ENCODE results near the gene ANKRD31.
A peak's percentile ranks its signal among the peaks of the same experiment; 100 is the strongest.
"Not testable (repeated sequence)": the region's sequence is repeated elsewhere in the genome, so short reads cannot be mapped to it uniquely, and the experiment has no call there.

The ANKRD31 gene

DNA sequence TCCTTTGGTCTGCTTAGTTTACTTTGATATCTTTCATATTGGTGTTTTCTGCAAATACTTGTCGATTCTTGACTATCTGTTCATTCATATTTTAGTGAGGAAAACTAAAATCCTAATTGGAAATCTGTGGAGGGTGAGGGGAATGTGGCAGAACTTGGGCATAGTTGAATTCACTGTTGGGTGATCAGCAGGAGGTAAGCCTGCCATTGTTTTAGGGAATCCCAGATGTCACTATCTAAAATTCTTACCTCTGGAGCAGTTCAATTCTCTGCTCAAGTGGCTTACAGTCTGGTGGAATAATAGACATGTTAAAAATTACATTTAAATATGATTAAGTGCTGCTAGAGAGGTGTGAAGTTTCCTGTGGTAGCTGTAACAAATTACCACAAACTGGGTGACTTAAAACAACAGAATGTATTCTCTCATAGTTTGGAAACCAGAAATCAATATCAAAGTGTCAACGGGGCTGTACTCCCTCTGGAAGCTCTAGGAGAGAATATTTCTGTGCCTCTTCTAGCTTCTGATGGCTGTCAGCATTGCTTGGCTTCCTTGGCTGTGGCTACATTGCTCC, 94.0 kb downstream of the ANKRD31 start:
- Histone ChIP-seq H3K27ac (ENCODE audit: low read depth, low read length) (peak overlapping the region; percentile 57; the same call in 1 of the 2 replicates), H3K4me1 (ENCODE audit: insufficient read depth, low read length) (peaks cover 24% of the 10 kb centered on the region), H3K27me3 (ENCODE audit: insufficient read depth, low read length) (no peaks in the 10 kb centered on the region), H3K9me3 (ENCODE audit: insufficient read depth, low read depth, low read length) (no peaks in the 10 kb centered on the region), H3K4me3 (ENCODE audit: low read length) (no peak overlapping the region), H3K36me3 (ENCODE audit: insufficient read depth, low read length) (no peaks in the 10 kb centered on the region), H3K9ac (ENCODE audit: low read depth, low read length) (no peak overlapping the region)
- 62% methylated on average over 2 of the region's 2 CpGs for WGBS

DNA sequence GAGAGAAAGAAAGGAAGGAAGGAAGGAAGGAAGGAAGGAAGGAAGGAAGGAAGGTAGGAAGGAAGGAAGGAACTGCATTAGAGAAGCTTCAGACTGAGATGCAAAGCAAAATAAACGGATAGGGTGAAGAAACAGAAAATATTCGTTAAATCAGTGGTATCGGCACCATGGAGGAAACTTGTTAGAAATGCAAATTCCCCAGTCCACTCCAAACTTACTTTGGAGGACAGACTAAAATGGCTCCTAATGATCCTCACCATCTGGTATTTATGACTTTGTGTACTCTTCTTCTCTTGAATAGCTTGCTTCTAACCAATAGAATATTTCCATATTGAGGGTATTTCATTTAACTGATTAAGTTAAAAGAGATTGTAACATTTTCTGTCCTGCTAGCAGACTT, 96.4 kb downstream of the ANKRD31 start:
- no peak overlapping the region for H3K4me3 ChIP-seq (ENCODE audit: low read length)
- H3K9ac ChIP-seq (ENCODE audit: low read depth, low read length), result no peak overlapping the region
- no peaks in the 10 kb centered on the region for H3K36me3 ChIP-seq (ENCODE audit: insufficient read depth, low read length)
- H3K4me1 ChIP-seq (ENCODE audit: insufficient read depth, low read length), result peaks cover 24% of the 10 kb centered on the region
- WGBS, result 94% methylated on average over 3 of the region's 3 CpGs
- no peaks in the 10 kb centered on the region for H3K9me3 ChIP-seq (ENCODE audit: insufficient read depth, low read depth, low read length)
- H3K27ac ChIP-seq (ENCODE audit: low read depth, low read length), result no peak overlapping the region
- H3K27me3 ChIP-seq (ENCODE audit: insufficient read depth, low read length), result no peaks in the 10 kb centered on the region

DNA sequence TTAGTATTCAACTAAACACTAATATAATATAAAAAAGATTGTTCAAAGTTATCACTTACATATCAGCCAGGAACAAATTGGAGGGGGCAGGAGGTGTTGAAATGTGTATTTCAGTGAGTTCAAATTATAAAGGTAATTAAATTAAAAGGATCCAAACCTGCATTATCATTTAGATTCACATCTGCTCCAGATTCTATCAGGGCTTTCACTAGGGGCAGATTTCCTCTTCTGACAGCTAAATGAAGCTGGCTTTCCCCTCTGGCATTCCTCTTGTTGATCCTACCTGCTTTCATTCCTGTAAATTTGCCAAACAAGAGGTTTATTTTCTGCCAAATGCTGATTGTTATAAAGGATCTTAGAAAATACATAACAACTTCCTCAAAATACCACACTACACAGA, 98.0 kb downstream of the ANKRD31 start:
- Histone ChIP-seq H3K27ac (ENCODE audit: low read depth, low read length) (no peak overlapping the region), H3K4me1 (ENCODE audit: insufficient read depth, low read length) (peaks cover 24% of the 10 kb centered on the region), H3K4me3 (ENCODE audit: low read length) (no peak overlapping the region), H3K9ac (ENCODE audit: low read depth, low read length) (no peak overlapping the region), H3K27me3 (ENCODE audit: insufficient read depth, low read length) (no peaks in the 10 kb centered on the region), H3K9me3 (ENCODE audit: insufficient read depth, low read depth, low read length) (no peaks in the 10 kb centered on the region), H3K36me3 (ENCODE audit: insufficient read depth, low read length) (no peaks in the 10 kb centered on the region)

DNA sequence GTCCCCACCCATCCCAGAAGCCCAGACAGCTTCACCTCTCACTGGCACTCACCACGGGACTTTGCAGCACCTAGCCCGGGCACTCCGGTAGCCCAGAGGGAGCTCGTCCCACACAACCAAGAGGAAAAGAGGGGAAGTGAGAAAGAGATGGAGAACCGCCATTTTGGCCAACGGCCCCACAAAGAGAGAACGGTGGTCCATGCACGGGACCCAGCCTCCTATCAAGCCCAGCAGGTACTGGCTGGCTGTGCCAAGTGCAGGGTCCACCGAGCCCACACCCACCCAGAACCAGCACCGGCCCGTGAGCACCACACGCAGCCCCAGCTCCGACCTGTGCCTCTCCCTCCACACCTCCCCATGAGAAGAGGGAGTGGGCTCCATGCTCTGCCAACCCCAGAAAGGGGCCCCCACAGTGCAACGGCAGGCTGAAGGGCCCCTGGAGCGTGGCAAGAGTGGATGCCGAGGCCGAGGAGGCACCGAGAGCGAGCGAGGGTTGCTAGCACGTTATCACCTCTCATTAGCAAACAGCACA, 105.8 kb downstream of the ANKRD31 start:
- Histone ChIP-seq H3K9me3 (ENCODE audit: insufficient read depth, low read depth, low read length) (peaks cover 13% of the 10 kb centered on the region), H3K4me1 (ENCODE audit: insufficient read depth, low read length) (no peaks in the 10 kb centered on the region), H3K4me3 (ENCODE audit: low read length) (no peak overlapping the region), H3K36me3 (ENCODE audit: insufficient read depth, low read length) (no peaks in the 10 kb centered on the region), H3K9ac (ENCODE audit: low read depth, low read length) (no peak overlapping the region), H3K27ac (ENCODE audit: low read depth, low read length) (no peak overlapping the region), H3K27me3 (ENCODE audit: insufficient read depth, low read length) (no peaks in the 10 kb centered on the region)
- WGBS, result 91% methylated on average over 21 of the region's 21 CpGs

DNA sequence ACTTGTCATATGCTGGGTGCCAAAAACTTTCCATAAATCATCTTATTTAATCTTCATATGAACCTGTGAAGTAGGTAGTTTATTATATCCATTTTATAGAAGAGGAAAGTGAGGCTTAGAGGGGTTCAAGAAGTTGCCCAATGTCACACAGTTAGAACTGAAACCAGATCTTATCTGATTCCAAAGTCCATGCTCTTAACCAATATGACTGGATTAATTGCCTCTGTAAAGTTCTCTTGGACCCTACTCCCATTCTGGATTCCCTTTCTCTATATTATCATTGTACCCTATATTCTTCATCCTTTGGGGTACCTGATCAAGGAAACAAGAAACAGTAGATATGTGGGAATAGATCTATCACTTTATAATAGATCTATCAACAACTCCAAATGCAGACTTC, 119.8 kb downstream of the ANKRD31 start:
- no peak overlapping the region for H3K4me3 ChIP-seq (ENCODE audit: low read length)
- no peak overlapping the region for H3K27ac ChIP-seq (ENCODE audit: low read depth, low read length)
- no peaks in the 10 kb centered on the region for H3K4me1 ChIP-seq (ENCODE audit: insufficient read depth, low read length)
- H3K9ac ChIP-seq (ENCODE audit: low read depth, low read length), result no peak overlapping the region
- H3K27me3 ChIP-seq (ENCODE audit: insufficient read depth, low read length), result no peaks in the 10 kb centered on the region
- no peaks in the 10 kb centered on the region for H3K36me3 ChIP-seq (ENCODE audit: insufficient read depth, low read length)
- H3K9me3 ChIP-seq (ENCODE audit: insufficient read depth, low read depth, low read length), result no peaks in the 10 kb centered on the region

DNA sequence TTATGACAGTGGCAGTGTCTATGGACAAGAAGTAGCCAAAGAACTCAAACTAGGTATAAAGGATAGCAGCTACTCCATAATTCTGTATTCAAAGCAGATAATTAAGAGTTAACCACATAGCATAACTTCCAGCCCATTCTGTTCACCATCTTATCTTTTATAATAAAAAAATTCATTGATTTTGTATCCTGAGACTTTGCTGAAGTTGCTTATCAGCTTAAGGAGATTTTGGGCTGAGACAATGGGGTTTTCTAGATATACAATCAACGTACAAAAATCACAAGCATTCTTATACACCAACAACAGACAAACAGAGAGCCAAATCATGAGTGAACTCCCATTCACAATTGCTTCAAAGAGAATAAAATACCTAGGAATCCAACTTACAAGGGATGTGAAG, 122.4 kb downstream of the ANKRD31 start:
- no CpG with 5 or more reads among the region's 1 CpG for WGBS
- H3K36me3 ChIP-seq (ENCODE audit: insufficient read depth, low read length); H3K4me1 ChIP-seq (ENCODE audit: insufficient read depth, low read length); H3K27ac ChIP-seq (ENCODE audit: low read depth, low read length); H3K27me3 ChIP-seq (ENCODE audit: insufficient read depth, low read length); H3K4me3 ChIP-seq (ENCODE audit: low read length); H3K9me3 ChIP-seq (ENCODE audit: insufficient read depth, low read depth, low read length); H3K9ac ChIP-seq (ENCODE audit: low read depth, low read length): not testable (repeated sequence)

DNA sequence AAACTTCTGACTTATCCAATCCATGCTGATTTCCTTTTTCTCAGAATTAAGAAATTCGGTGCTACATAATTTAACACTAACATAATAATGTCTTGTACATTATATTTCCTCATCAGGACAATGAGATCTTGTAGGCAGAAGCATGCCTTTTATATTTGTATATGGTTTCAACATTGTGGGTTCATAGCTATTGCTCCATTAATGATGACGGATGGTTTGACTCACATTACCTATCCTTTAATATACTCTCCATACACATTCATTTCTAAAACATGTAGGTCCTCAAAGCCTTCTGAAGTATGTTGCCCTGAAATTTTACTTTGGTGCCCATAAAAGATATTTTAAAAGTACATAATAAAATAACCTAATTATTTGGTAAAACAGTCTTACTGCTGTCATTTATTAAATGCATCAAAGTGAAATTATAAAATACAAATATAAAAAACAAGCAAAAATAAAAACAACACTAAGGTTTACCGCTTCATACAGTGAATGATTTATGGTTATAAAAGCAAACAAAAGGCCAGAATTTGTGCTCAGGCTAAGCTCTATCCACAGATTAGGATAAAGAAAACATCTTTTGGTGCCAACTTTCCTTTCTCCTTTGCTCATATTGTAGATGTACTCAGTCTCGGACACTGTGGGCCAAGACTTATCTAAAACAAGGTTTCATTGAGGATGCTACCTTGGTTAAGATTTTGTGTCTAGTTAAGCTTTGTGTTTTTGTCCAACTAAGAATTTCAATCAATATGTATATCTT, 123.1 kb downstream of the ANKRD31 start:
- Histone ChIP-seq H3K4me3 (ENCODE audit: low read length) (no peak overlapping the region), H3K27me3 (ENCODE audit: insufficient read depth, low read length) (no peaks in the 10 kb centered on the region), H3K9ac (ENCODE audit: low read depth, low read length) (no peak overlapping the region), H3K27ac (ENCODE audit: low read depth, low read length) (no peak overlapping the region), H3K4me1 (ENCODE audit: insufficient read depth, low read length) (no peaks in the 10 kb centered on the region; the same call in 1 of the 2 replicates), H3K9me3 (ENCODE audit: insufficient read depth, low read depth, low read length) (no peaks in the 10 kb centered on the region), H3K36me3 (ENCODE audit: insufficient read depth, low read length) (no peaks in the 10 kb centered on the region)
- 100% methylated on average over 4 of the region's 4 CpGs for WGBS

DNA sequence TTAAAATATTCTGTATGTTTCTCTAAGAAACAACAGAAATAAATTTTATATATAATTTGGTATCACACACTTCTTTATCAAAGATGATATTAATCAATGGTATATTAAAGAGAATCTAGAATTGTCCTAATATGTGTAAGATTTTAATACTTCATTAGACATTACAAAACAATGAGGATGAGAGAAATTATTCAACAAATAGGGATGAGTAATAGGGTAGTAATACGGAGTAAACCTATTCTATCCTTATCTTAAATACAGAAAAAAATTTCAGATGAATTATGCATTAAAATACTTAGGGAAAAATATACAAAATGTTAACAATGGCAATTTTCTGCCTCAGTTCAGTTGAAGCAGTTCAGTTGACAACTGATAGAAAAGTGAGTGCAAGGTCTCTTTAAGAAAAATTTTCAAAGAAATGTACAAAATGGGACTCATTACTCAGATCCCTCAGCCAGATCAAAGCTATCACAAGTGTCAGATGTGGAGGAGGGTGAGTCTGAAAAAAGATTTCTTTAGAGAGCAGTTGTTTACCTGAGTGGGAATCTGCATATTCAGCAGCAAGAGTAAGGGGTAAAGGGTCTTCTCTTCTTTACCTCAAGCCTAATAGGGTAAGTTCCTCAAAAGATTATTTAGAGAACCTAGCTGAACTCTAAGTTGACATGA, 127.6 kb downstream of the ANKRD31 start:
- H3K9me3 ChIP-seq (ENCODE audit: insufficient read depth, low read depth, low read length), result no peaks in the 10 kb centered on the region
- H3K4me3 ChIP-seq (ENCODE audit: low read length), result no peak overlapping the region
- no peak overlapping the region for H3K9ac ChIP-seq (ENCODE audit: low read depth, low read length)
- H3K27ac ChIP-seq (ENCODE audit: low read depth, low read length), result no peak overlapping the region
- WGBS, result no CpG with 5 or more reads among the region's 1 CpG
- no peaks in the 10 kb centered on the region for H3K36me3 ChIP-seq (ENCODE audit: insufficient read depth, low read length)
- H3K4me1 ChIP-seq (ENCODE audit: insufficient read depth, low read length), result no peaks in the 10 kb centered on the region; the same call in 1 of the 2 replicates
- H3K27me3 ChIP-seq (ENCODE audit: insufficient read depth, low read length), result no peaks in the 10 kb centered on the region

DNA sequence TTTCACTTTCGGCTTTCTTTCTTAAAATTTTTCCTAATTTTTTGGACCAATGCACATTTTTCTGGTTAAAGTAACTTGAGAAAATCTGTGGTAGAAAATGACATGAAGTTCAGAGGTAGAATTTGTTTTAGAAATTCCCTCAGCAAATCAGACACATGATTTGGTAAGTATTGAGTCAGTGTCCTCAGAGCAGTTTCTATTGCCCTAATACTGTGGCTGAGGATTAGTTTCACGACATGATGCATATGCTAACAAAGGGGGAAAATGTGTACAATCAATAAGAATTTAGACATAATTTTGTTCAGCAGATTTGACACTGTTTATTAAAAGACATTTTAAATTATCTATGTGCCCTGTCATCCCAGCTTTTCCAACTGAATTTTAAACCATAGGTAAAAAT, 128.2 kb downstream of the ANKRD31 start:
- WGBS, result 100% methylated on average over 1 of the region's 2 CpGs
- 0 out of 2 replicates have a peak, but pooled peaks cover 1% of the 10 kb centered on the region for H3K9me3 ChIP-seq (ENCODE audit: insufficient read depth, low read depth, low read length)

DNA sequence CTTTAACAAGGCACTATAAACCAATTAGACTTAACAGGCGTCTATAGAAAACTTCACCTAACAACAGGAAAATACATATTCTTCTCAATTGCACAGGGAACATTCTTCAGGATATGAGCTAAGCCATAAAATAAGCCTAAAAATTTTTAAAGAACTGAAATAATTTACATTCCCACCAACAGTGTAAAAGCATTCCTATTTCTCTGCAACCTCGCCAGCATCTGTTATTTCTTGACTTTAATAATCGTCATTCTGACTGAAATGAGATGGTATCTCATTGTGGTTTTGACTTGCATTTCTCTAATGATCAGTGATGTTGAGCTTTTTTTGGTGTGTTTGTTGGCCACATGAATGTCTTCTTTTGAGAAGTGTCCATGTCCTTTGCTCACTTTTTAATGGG, 140.7 kb downstream of the ANKRD31 start:
- not testable (repeated sequence) for H3K9ac ChIP-seq (ENCODE audit: low read depth, low read length); H3K27ac ChIP-seq (ENCODE audit: low read depth, low read length); H3K27me3 ChIP-seq (ENCODE audit: insufficient read depth, low read length); H3K36me3 ChIP-seq (ENCODE audit: insufficient read depth, low read length); H3K9me3 ChIP-seq (ENCODE audit: insufficient read depth, low read depth, low read length); H3K4me3 ChIP-seq (ENCODE audit: low read length); H3K4me1 ChIP-seq (ENCODE audit: insufficient read depth, low read length)
- WGBS, result 98% methylated on average over 3 of the region's 3 CpGs

More for the DNA sequence above, 128.2 kb downstream of the ANKRD31 start:
- H3K4me3 ChIP-seq (ENCODE audit: low read length), result no peak overlapping the region
- no peaks in the 10 kb centered on the region for H3K36me3 ChIP-seq (ENCODE audit: insufficient read depth, low read length)
- H3K27ac ChIP-seq (ENCODE audit: low read depth, low read length), result no peak overlapping the region
- no peak overlapping the region for H3K9ac ChIP-seq (ENCODE audit: low read depth, low read length)
- H3K4me1 ChIP-seq (ENCODE audit: insufficient read depth, low read length), result no peaks in the 10 kb centered on the region; the same call in 1 of the 2 replicates
- H3K27me3 ChIP-seq (ENCODE audit: insufficient read depth, low read length), result no peaks in the 10 kb centered on the region

DNA sequence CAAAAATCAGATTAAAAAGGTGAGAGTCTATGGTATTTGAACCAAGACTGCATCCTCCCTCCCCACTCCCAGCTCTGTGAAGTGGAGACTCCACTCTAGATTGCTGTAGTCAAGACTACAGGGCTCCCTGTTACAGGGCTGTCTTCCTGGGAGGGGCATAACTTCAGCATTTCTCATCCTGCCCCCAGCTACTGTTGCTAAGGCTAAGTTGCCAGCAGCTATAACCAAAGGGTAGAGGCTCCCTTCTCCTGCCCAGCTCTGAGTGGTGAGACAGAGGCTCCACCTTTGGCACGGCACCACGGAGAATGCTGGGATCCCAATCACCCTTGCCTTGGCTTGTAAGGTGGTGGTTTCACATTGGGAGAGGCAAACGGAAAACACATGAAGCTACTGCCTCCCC, 145.1 kb downstream of the ANKRD31 start:
- H3K4me3 ChIP-seq (ENCODE audit: low read length), result no peak overlapping the region
- WGBS, result 84% methylated on average over 3 of the region's 3 CpGs
- no peak overlapping the region for H3K27ac ChIP-seq (ENCODE audit: low read depth, low read length)
- H3K9me3 ChIP-seq (ENCODE audit: insufficient read depth, low read depth, low read length), result no peaks in the 10 kb centered on the region
- no peaks in the 10 kb centered on the region for H3K4me1 ChIP-seq (ENCODE audit: insufficient read depth, low read length)
- H3K9ac ChIP-seq (ENCODE audit: low read depth, low read length), result no peak overlapping the region
- H3K36me3 ChIP-seq (ENCODE audit: insufficient read depth, low read length), result no peaks in the 10 kb centered on the region
- H3K27me3 ChIP-seq (ENCODE audit: insufficient read depth, low read length), result no peaks in the 10 kb centered on the region
